IMR-90 (cell line): ENCODE measurements around the gene ZNF888.

ENCODE experiments used
- BHLHE40 ChIP-seq: fragments of 150-350 bp; IDR thresholded peaks from 2 replicates; pipeline ENCODE4 v1.6.1; 2016; ENCODE audit warnings: mild to moderate bottlenecking, low read depth, low read length
- CTCF ChIP-seq: conservative IDR thresholded peaks from 2 replicates; pipeline ENCODE4 v1.5.1; 2012; ENCODE audit warnings: mild to moderate bottlenecking, low read depth, low read length, improper control_type of control experiment
- ELK1 ChIP-seq: fragments of 150-350 bp; IDR thresholded peaks from 2 replicates; pipeline ENCODE4 v1.6.1; 2016; ENCODE audit warnings: low read depth, mild to moderate bottlenecking, low read length, moderate library complexity, borderline replicate concordance
- FOS ChIP-seq: fragments of 150-350 bp; IDR thresholded peaks from 2 replicates; pipeline ENCODE4 v1.6.1; 2016; ENCODE audit warnings: low read depth, low read length
- MAZ ChIP-seq: IDR thresholded peaks from 2 replicates; pipeline ENCODE4 v1.6.1; 2012; ENCODE audit warnings: low read depth, mild to moderate bottlenecking, low read length, improper control_type of control experiment, moderate library complexity, borderline replicate concordance
- MXI1 ChIP-seq: IDR thresholded peaks from 2 replicates; pipeline ENCODE4 v1.6.1; 2012; ENCODE audit warnings: low read depth, mild to moderate bottlenecking, low read length, moderate library complexity, borderline replicate concordance
- POLR2A ChIP-seq: IDR thresholded peaks from 2 replicates; pipeline ENCODE4 v1.6.1; 2012; ENCODE audit warnings: mild to moderate bottlenecking, low read depth, low read length
- RAD21 ChIP-seq: IDR thresholded peaks from 2 replicates; pipeline ENCODE4 v1.6.1; 2012; ENCODE audit warnings: low read length, improper control_type of control experiment
- RCOR1 ChIP-seq: IDR thresholded peaks from 2 replicates; pipeline ENCODE4 v1.6.1; 2012; ENCODE audit warnings: mild to moderate bottlenecking, low read length, improper control_type of control experiment; ENCODE audit not compliant: insufficient replicate concordance
- RFX5 ChIP-seq: IDR thresholded peaks from 2 replicates; pipeline ENCODE4 v1.8.0; 2012; ENCODE audit warnings: low read depth, mild to moderate bottlenecking, low read length, moderate library complexity
- SMC3 ChIP-seq: fragments of 150-350 bp; IDR thresholded peaks from 2 replicates; pipeline ENCODE4 v1.6.1; 2016; ENCODE audit warnings: low read depth, mild to moderate bottlenecking, antibody characterized with exemption, low read length, moderate library complexity
- USF2 ChIP-seq: fragments of 150-350 bp; IDR thresholded peaks from 2 replicates; pipeline ENCODE4 v1.6.1; 2017; ENCODE audit warnings: mild to moderate bottlenecking, antibody characterized with exemption, low read length, low read depth

- TF ChIP-seq CTCF = no peak
- no peak for TF ChIP-seq POLR2A
- no peak for TF ChIP-seq RAD21
- TF ChIP-seq BHLHE40 = no peak
- no peak for TF ChIP-seq RFX5
- TF ChIP-seq MAZ = no peak
- TF ChIP-seq RCOR1 = no peak
- TF ChIP-seq SMC3 = no peak
- TF ChIP-seq FOS = no peak
- no peak for TF ChIP-seq USF2
- no peak for TF ChIP-seq ELK1
- no peak for TF ChIP-seq MXI1
Observed at GRCh38 chr19:52923778-52924593, 758 bp upstream of the ZNF888 start.
